ENCODE data around the gene E2F2.

DNA sequence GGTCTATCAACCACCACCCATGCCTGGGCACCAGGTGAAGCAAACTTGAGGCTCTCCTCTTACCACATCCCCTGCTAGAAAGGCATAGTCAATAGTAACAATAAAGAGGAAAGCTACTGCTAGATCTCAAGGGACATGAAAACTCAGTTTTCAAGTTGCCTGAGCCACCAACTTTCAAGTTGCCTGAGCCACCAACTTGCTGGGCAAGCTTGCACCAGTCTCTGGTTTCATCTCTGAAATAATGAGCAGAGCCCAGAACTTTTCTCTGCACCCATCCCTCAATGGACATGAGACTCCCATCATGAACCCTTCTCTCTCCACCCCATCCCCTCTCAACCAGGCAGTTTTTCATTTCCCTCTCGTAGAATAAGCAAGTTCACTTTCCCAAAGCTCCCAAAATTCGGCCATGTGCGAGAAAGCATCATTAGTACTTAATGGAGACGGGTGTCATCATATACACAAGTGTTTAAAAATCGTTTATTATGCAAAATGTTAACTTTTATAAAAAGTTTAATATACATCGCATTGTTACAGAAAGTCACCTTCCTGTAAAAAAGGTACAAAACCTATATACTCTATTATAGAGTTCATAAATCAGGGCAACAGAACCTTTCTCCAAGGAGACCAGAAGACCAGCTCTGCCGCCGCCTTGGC lies 26.6 kb upstream of the E2F2 start:
- no peak for TF ChIP-seq CTCF (conservative IDR thresholded peaks at IDR 0.05)
- no peak for TF ChIP-seq ZFX (IDR thresholded peaks at IDR 0.05)
